ENCODE results near the gene CIB2.

DNA sequence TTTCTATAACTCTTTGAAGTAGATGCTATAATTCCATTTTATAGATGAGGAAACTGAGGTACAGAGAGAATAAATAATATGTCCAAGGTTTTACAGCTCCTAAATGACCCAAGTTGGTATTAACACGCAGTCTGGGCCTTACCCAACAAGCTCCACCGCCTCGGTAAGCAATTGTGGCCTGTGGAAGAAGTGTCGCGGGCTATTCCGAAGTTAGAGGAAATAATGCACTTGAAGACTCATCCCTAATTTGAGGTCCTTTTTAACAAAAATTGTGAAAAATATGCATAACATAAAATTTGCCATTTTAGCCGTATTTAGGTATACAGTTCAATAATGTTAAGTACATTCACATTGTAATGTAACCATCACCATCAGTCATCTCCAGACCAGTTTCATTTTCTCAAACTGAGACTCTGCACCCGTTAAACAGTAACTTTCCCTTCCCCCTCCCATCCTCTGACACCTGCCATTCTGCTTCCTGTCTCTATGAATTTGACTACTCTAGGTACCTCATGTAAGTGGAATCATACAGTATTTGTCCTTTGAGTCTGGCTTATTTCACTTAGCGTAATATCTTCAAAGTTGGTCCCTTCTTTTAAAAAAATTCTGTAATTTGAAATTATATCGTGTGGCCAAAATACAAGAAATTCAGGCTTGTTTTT is 36.1 kb upstream of the CIB2 start:
- TF ChIP-seq, protein P1, sequence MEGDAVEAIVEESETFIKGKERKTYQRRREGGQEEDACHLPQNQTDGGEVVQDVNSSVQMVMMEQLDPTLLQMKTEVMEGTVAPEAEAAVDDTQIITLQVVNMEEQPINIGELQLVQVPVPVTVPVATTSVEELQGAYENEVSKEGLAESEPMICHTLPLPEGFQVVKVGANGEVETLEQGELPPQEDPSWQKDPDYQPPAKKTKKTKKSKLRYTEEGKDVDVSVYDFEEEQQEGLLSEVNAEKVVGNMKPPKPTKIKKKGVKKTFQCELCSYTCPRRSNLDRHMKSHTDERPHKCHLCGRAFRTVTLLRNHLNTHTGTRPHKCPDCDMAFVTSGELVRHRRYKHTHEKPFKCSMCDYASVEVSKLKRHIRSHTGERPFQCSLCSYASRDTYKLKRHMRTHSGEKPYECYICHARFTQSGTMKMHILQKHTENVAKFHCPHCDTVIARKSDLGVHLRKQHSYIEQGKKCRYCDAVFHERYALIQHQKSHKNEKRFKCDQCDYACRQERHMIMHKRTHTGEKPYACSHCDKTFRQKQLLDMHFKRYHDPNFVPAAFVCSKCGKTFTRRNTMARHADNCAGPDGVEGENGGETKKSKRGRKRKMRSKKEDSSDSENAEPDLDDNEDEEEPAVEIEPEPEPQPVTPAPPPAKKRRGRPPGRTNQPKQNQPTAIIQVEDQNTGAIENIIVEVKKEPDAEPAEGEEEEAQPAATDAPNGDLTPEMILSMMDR (IDR thresholded peaks at IDR 0.05; ENCODE audit: poor library complexity), result no peak
- TF ChIP-seq EZH2 (IDR thresholded peaks at IDR 0.05; ENCODE audit: borderline replicate concordance), result no peak
